Measurements from ENCODE around the gene RRBP1. TPM values are rescaled to one million over a fixed set of nuclear protein-coding genes. Genes with fewer than 3 reads are reported as not detected.
A peak's percentile ranks its signal among the peaks of the same experiment; 100 is the strongest.

RRBP1 gene
- total RNA-seq, 2 donors from 2014 or later, result 68.6 to 127 TPM

- peak; percentile 60 for DNase-seq
- ATAC-seq, result peak in 1 of 2 donors; percentile 47
- intact Hi-C loops (cut with DNase I), result no loop called here
Measured at GRCh38 chr20:17644451-17644850, 37.6 kb downstream of the RRBP1 start.

GRCh38 chr20:17643531-17644188 lies 38.4 kb downstream of the RRBP1 start:
- ATAC-seq, result peak in 1 of 2 donors; percentile 2
- peak; percentile 50 for DNase-seq
- intact Hi-C loops (cut with DNase I), result no loop called here

- intact Hi-C loops (cut with DNase I), result no loop called here
- DNase-seq (peak; percentile 14), ATAC-seq (peak in 1 of 2 donors; percentile 2)
Measured at GRCh38 chr20:17642404-17643269, 39.4 kb downstream of the RRBP1 start.

- DNase-seq (no peak), ATAC-seq (peak in 1 of 2 donors; percentile 38)
- intact Hi-C loops (cut with DNase I), result no loop called here
Measured at GRCh38 chr20:17641993-17642392, 40.0 kb downstream of the RRBP1 start.

GRCh38 chr20:17641520-17641964 lies 40.5 kb downstream of the RRBP1 start:
- ATAC-seq (peak in 1 of 2 donors; percentile 42), DNase-seq (no peak)
- intact Hi-C loops (cut with DNase I), result no loop called here

GRCh38 chr20:17640875-17641378 lies 41.1 kb downstream of the RRBP1 start:
- DNase-seq (no peak), ATAC-seq (no peak)
- intact Hi-C loops (cut with DNase I), result no loop called here

- DNase-seq (no peak), ATAC-seq (no peak)
- intact Hi-C loops (cut with DNase I), result no loop called here
Measured at GRCh38 chr20:17640146-17640874, 41.7 kb downstream of the RRBP1 start.

GRCh38 chr20:17638835-17639407 lies 43.1 kb downstream of the RRBP1 start:
- no peak for DNase-seq
- intact Hi-C loops (cut with DNase I), result no loop called here
- ATAC-seq, result no peak

GRCh38 chr20:17637985-17638640 lies 43.9 kb downstream of the RRBP1 start:
- ATAC-seq (no peak), DNase-seq (no peak)
- intact Hi-C loops (cut with DNase I), result no loop called here

- ATAC-seq, result no peak
- DNase-seq, result no peak
- intact Hi-C loops (cut with DNase I), result no loop called here
Measured at GRCh38 chr20:17637413-17637780, 44.6 kb downstream of the RRBP1 start.

GRCh38 chr20:17636523-17637412 lies 45.3 kb downstream of the RRBP1 start:
- DNase-seq (peak; percentile 48), ATAC-seq (peak; percentile 30 to 38)
- intact Hi-C loops (cut with DNase I), result no loop called here

GRCh38 chr20:17635332-17636244 lies 46.5 kb downstream of the RRBP1 start:
- intact Hi-C loops (cut with DNase I), result no loop called here
- ATAC-seq, result peak; percentile 26 to 38
- DNase-seq, result no peak

GRCh38 chr20:17634661-17635331 lies 47.2 kb downstream of the RRBP1 start:
- intact Hi-C loops (cut with DNase I), result no loop called here
- peak; percentile 67 to 76 for ATAC-seq
- DNase-seq, result peak; percentile 57

- DNase-seq (no peak), ATAC-seq (no peak)
- intact Hi-C loops (cut with DNase I), result no loop called here
Measured at GRCh38 chr20:17633850-17634500, 48.1 kb downstream of the RRBP1 start.

- intact Hi-C loops (cut with DNase I), result no loop called here
- no peak for DNase-seq
Measured at GRCh38 chr20:17633221-17633849, 48.7 kb downstream of the RRBP1 start.

More at GRCh38 chr20:17633221-17633849, 48.7 kb downstream of the RRBP1 start:
- no peak for ATAC-seq

Measured in left cardiac atrium (tissue), 4 donors.